IMR-90 (cell line): ENCODE results near the gene GPC6. TPM values are rescaled to one million over a fixed set of nuclear protein-coding genes. Genes with fewer than 3 reads are reported as not detected.

ENCODE experiments used
- ATAC-seq: fragments of 200-7000 bp; cut with Tn5 transposase; 2 replicates; pipeline ENCODE4 v1.9.1; 2020; ENCODE audit warnings: low read depth, mild to moderate bottlenecking, moderate library complexity
- BruUV-seq: library from RNA; stranded (reverse); fragments of 400-500 nt; replicated peaks from 2 replicates; lab custom pipeline; 2021; lab: Mats Ljungman, UMichigan
- CTCF ChIA-PET: fragments of 300-600 bp; formaldehyde crosslinking; extraction: SDS; loops from one replicate; lab custom pipeline; 2021; ENCODE audit warnings: antibody characterized with exemption; lab: Yijun Ruan, JAX
- POLR2A ChIA-PET: fragments of 300-600 bp; sonication (Branson Sonifier 250); formaldehyde crosslinking; loops from one replicate; lab custom pipeline; 2022; ENCODE audit warnings: antibody characterized with exemption; ENCODE audit not compliant: unreplicated experiment; lab: Charles Lee
- DNase-seq: peaks from one replicate; pipeline ENCODE4 v3.0.0; 2013
- H2AFZ ChIP-seq: replicated peaks from 2 replicates; pipeline ENCODE3; 2013; ENCODE audit warnings: low read length, mild to moderate bottlenecking; ENCODE audit not compliant: poor library complexity
- H2AK5ac ChIP-seq: 2 replicates; pipeline ENCODE4 v1.6.1; 2013; ENCODE audit warnings: low read depth, low read length, inconsistent platforms
- H2AK9ac ChIP-seq: replicated peaks from 2 replicates; pipeline ENCODE3; 2013; ENCODE audit warnings: mild to moderate bottlenecking, low read depth, low read length, moderate library complexity; ENCODE audit not compliant: poor library complexity
- H2BK120ac ChIP-seq: 2 replicates; pipeline ENCODE4 v1.6.1; 2013; ENCODE audit warnings: low read depth, low read length, inconsistent platforms
- H2BK15ac ChIP-seq: 3 replicates; pipeline ENCODE4 v1.6.1; 2013; ENCODE audit warnings: low read depth, low read length, inconsistent platforms
- H2BK20ac ChIP-seq: 2 replicates; pipeline ENCODE4 v1.6.1; 2013; ENCODE audit warnings: low read depth, mild to moderate bottlenecking, inconsistent platforms, low read length, moderate library complexity
- H2BK5ac ChIP-seq: 2 replicates; pipeline ENCODE4 v1.6.1; 2013; ENCODE audit warnings: mild to moderate bottlenecking, low read depth, low read length, inconsistent platforms; ENCODE audit not compliant: poor library complexity, severe bottlenecking
- H3K14ac ChIP-seq: replicated peaks from 2 replicates; pipeline ENCODE4 v1.6.1; 2013; ENCODE audit warnings: low read depth, low read length, inconsistent platforms
- H3K18ac ChIP-seq: 2 replicates; pipeline ENCODE4 v1.6.1; 2013; ENCODE audit warnings: low read depth, low read length, control low read depth
- H3K23ac ChIP-seq: 2 replicates; pipeline ENCODE4 v1.6.1; 2013; ENCODE audit warnings: low read depth, low read length, inconsistent platforms
- H3K27ac ChIP-seq: 2 replicates; pipeline ENCODE4 v1.5.1; 2013; ENCODE audit warnings: mild to moderate bottlenecking, control low read depth, low read length; ENCODE audit not compliant: insufficient read depth
- H3K27me3 ChIP-seq: 2 replicates; pipeline ENCODE4 v1.6.1; 2013; ENCODE audit warnings: low read length; ENCODE audit not compliant: control insufficient read depth, insufficient read depth
- H3K36me3 ChIP-seq: 2 replicates; pipeline ENCODE4 v1.6.1; 2013; ENCODE audit warnings: low read length, mixed read lengths; ENCODE audit not compliant: control insufficient read depth, insufficient read depth
- H3K4ac ChIP-seq: 2 replicates; pipeline ENCODE4 v1.6.1; 2013; ENCODE audit warnings: low read depth, low read length, inconsistent platforms
- H3K4me1 ChIP-seq: 2 replicates; pipeline ENCODE4 v1.6.1; 2013; ENCODE audit warnings: low read length, mixed read lengths; ENCODE audit not compliant: control insufficient read depth, insufficient read depth
- H3K4me2 ChIP-seq: 2 replicates; pipeline ENCODE4 v1.6.1; 2013; ENCODE audit warnings: low read depth, mild to moderate bottlenecking, control low read depth, low read length, moderate library complexity
- H3K4me3 ChIP-seq: 2 replicates; pipeline ENCODE4 v1.5.1; 2013; ENCODE audit warnings: low read depth, mild to moderate bottlenecking, control low read depth, low read length, moderate library complexity; ENCODE audit not compliant: insufficient read depth
- H3K56ac ChIP-seq: 2 replicates; pipeline ENCODE4 v1.6.1; 2013; ENCODE audit warnings: low read length, inconsistent platforms; ENCODE audit not compliant: insufficient read depth; ENCODE audit errors: extremely low read depth
- H3K79me1 ChIP-seq, 2 experiments: 2 replicates each; pipeline ENCODE4 v1.6.1; 2013; ENCODE audit warnings: low read length in 2 of 2, inconsistent platforms in 1 of 2, low read depth in 1 of 2
- H3K9ac ChIP-seq: 2 replicates; pipeline ENCODE4 v1.6.1; 2013; ENCODE audit warnings: low read depth, low read length, control low read depth
- H3K9me1 ChIP-seq: 2 replicates; pipeline ENCODE4 v1.6.1; 2013; ENCODE audit warnings: low read length, inconsistent platforms; ENCODE audit not compliant: insufficient read depth
- H3K9me3 ChIP-seq: 2 replicates; pipeline ENCODE4 v1.6.1; 2013; ENCODE audit warnings: low read length; ENCODE audit not compliant: control insufficient read depth, insufficient read depth
- H4K20me1 ChIP-seq: 2 replicates; pipeline ENCODE4 v1.6.1; 2013; ENCODE audit warnings: low read length, inconsistent platforms; ENCODE audit not compliant: insufficient read depth
- H4K5ac ChIP-seq: 2 replicates; pipeline ENCODE4 v1.6.1; 2013; ENCODE audit warnings: mild to moderate bottlenecking, low read depth, low read length, control low read depth
- H4K8ac ChIP-seq, 2 experiments: 2 replicates each; pipeline ENCODE4 v1.6.1; 2013; ENCODE audit warnings: low read depth in 2 of 2, low read length in 2 of 2, control low read depth in 1 of 2, inconsistent platforms in 1 of 2
- H4K91ac ChIP-seq: 2 replicates; pipeline ENCODE4 v1.6.1; 2013; ENCODE audit warnings: low read depth, low read length, inconsistent platforms; ENCODE audit not compliant: insufficient read depth
- CEBPB ChIP-seq: IDR thresholded peaks from 2 replicates; pipeline ENCODE4 v1.6.1; 2012; ENCODE audit warnings: low read depth, low read length, improper control_type of control experiment
- CHD1 ChIP-seq: IDR thresholded peaks from 2 replicates; pipeline ENCODE4 v1.6.1; 2012; ENCODE audit warnings: low read depth, low read length, improper control_type of control experiment
- CTCF ChIP-seq: conservative IDR thresholded peaks from 2 replicates; pipeline ENCODE4 v1.5.1; 2012; ENCODE audit warnings: mild to moderate bottlenecking, low read depth, low read length, improper control_type of control experiment
- FOS ChIP-seq: fragments of 150-350 bp; IDR thresholded peaks from 2 replicates; pipeline ENCODE4 v1.6.1; 2016; ENCODE audit warnings: low read depth, low read length
- MAFK ChIP-seq: IDR thresholded peaks from 2 replicates; pipeline ENCODE4 v1.6.1; 2012; ENCODE audit warnings: low read depth, low read length, improper control_type of control experiment
- MAZ ChIP-seq: IDR thresholded peaks from 2 replicates; pipeline ENCODE4 v1.6.1; 2012; ENCODE audit warnings: low read depth, mild to moderate bottlenecking, low read length, improper control_type of control experiment, moderate library complexity, borderline replicate concordance
- MXI1 ChIP-seq: IDR thresholded peaks from 2 replicates; pipeline ENCODE4 v1.6.1; 2012; ENCODE audit warnings: low read depth, mild to moderate bottlenecking, low read length, moderate library complexity, borderline replicate concordance
- NFE2L2 ChIP-seq: fragments of 150-350 bp; IDR thresholded peaks from 2 replicates; pipeline ENCODE4 v1.6.1; 2016; ENCODE audit warnings: low read depth, mild to moderate bottlenecking, low read length
- POLR2A ChIP-seq: IDR thresholded peaks from 2 replicates; pipeline ENCODE4 v1.6.1; 2012; ENCODE audit warnings: mild to moderate bottlenecking, low read depth, low read length
- RAD21 ChIP-seq: IDR thresholded peaks from 2 replicates; pipeline ENCODE4 v1.6.1; 2012; ENCODE audit warnings: low read length, improper control_type of control experiment
- RCOR1 ChIP-seq: IDR thresholded peaks from 2 replicates; pipeline ENCODE4 v1.6.1; 2012; ENCODE audit warnings: mild to moderate bottlenecking, low read length, improper control_type of control experiment; ENCODE audit not compliant: insufficient replicate concordance
- RFX5 ChIP-seq: IDR thresholded peaks from 2 replicates; pipeline ENCODE4 v1.8.0; 2012; ENCODE audit warnings: low read depth, mild to moderate bottlenecking, low read length, moderate library complexity
- SMC3 ChIP-seq: fragments of 150-350 bp; IDR thresholded peaks from 2 replicates; pipeline ENCODE4 v1.6.1; 2016; ENCODE audit warnings: low read depth, mild to moderate bottlenecking, antibody characterized with exemption, low read length, moderate library complexity
- USF2 ChIP-seq: fragments of 150-350 bp; IDR thresholded peaks from 2 replicates; pipeline ENCODE4 v1.6.1; 2017; ENCODE audit warnings: mild to moderate bottlenecking, antibody characterized with exemption, low read length, low read depth
- dilution Hi-C: fragments of 300-500 bp; cut with HindIII; formaldehyde crosslinking; loops from one replicate; pipeline ENCODE4 v1.14.3; 2018; ENCODE audit warnings: low sequenced_read_pairs; ENCODE audit not compliant: unreplicated experiment
- in situ Hi-C: fragments of 300-500 bp; cut with MboI; formaldehyde crosslinking; loops from 3 replicates; pipeline ENCODE4 v1.14.3; 2019; ENCODE audit warnings: low sequenced_read_pairs, inconsistent platforms, mixed read lengths
- intact Hi-C: fragments of 100-400 bp; cut with micrococcal nuclease; formaldehyde crosslinking; loops from 2 replicates; pipeline ENCODE4 v1.10.0; 2022
- polyA plus RNA-seq, 3 experiments: library from polyadenylated mRNA; depleted of rRNA; stranded (reverse); fragments of >200 nt; gene quantifications; 2 replicates each; pipeline ENCODE4 v1.2.3, GENCODE V29; 2012; ENCODE audit warnings: low replicate concordance in 1 of 3
- total RNA-seq: library from RNA; depleted of rRNA; stranded (reverse); fragments of >200 nt; gene quantifications from 2 replicates; pipeline ENCODE4 v1.2.3, GENCODE V29; 2012

The GPC6 gene
- total and polyA plus RNA-seq, 2 of the 4 experiments (the other 2 are of a cell fraction) = 14.9 to 39.4 TPM

- Histone ChIP-seq H2BK5ac (no peak overlapping the region), H3K4me3 (no peak overlapping the region), H3K4me1 (peaks cover 6% of the 10 kb centered on the region), H3K9me3 (no peaks in the 10 kb centered on the region), H2BK15ac (no peak overlapping the region), H2AK9ac (no peak overlapping the region), H3K4me2 (no peak overlapping the region; the same call in 1 of the 2 replicates), H3K27ac (no peak overlapping the region), H2BK20ac (no peak overlapping the region), H4K5ac (peak overlapping the region; percentile 63; the same call in 1 of the 2 replicates), H3K9ac (no peak overlapping the region), H3K36me3 (no peaks in the 10 kb centered on the region), H3K79me1 (no peaks in the 10 kb centered on the region), H3K9me1 (no peaks in the 10 kb centered on the region), H3K4ac (no peak overlapping the region), H4K91ac (no peak overlapping the region), H2AFZ (no peak overlapping the region), H4K20me1 (no peaks in the 10 kb centered on the region), H3K14ac (no peak overlapping the region), H2AK5ac (no peak overlapping the region), H2BK120ac (no peak overlapping the region), H3K18ac (no peak overlapping the region), H4K8ac (no peak overlapping the region), H3K56ac (no peak overlapping the region), H3K23ac (no peak overlapping the region), H3K27me3 (no peaks in the 10 kb centered on the region)
- intact Hi-C loops = no loop called here
- dilution Hi-C loops = no loop called here
- no TSS peak for BruUV-seq
- ChIA-PET CTCF (interaction anchor here (0.6 kb wide), 1 partner anchor 320 kb away, joined by 3 read pairs; no protein-coding TSS in a partner anchor), POLR2A (no interaction called here)
- TF ChIP-seq RAD21 (no peak), SMC3 (no peak), FOS (no peak), MAZ (no peak), MAFK (no peak), MXI1 (no peak), CTCF (no peak), RCOR1 (no peak), POLR2A (no peak), CHD1 (no peak), RFX5 (no peak), CEBPB (no peak), NFE2L2 (no peak), USF2 (no peak)
- DNase-seq (no peak), ATAC-seq (peak; percentile 53)
- in situ Hi-C loops = no loop called here
Measured at GRCh38 chr13:93955904-93956303, 729.3 kb downstream of the GPC6 start.
